ENCODE measurements around the gene RPL13A.
"Not testable (repeated sequence)": the region's sequence is repeated elsewhere in the genome, so short reads cannot be mapped to it uniquely, and the experiment has no call there.

RPL13A gene

DNA sequence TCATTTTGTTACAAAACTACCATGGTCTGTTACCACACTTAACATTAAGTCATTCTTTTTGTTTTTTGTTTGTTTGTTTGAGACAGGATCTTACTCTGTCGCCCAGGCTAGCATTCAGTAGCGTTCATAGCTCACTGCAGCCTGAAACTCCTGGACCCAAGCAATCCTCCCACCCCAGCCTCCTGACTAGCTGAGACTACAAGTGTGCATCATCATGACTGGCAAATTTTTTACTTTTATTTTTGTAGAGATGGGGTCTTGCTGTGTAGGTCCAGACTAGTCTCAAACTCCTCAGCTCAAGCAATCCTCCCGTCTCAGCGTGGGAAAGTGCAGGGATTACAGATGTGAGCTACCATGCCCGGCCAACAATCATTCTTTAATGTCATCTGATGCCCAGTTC, 31.1 kb upstream of the RPL13A start:
- TF ChIP-seq, protein P1, sequence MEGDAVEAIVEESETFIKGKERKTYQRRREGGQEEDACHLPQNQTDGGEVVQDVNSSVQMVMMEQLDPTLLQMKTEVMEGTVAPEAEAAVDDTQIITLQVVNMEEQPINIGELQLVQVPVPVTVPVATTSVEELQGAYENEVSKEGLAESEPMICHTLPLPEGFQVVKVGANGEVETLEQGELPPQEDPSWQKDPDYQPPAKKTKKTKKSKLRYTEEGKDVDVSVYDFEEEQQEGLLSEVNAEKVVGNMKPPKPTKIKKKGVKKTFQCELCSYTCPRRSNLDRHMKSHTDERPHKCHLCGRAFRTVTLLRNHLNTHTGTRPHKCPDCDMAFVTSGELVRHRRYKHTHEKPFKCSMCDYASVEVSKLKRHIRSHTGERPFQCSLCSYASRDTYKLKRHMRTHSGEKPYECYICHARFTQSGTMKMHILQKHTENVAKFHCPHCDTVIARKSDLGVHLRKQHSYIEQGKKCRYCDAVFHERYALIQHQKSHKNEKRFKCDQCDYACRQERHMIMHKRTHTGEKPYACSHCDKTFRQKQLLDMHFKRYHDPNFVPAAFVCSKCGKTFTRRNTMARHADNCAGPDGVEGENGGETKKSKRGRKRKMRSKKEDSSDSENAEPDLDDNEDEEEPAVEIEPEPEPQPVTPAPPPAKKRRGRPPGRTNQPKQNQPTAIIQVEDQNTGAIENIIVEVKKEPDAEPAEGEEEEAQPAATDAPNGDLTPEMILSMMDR (IDR thresholded peaks at IDR 0.05; ENCODE audit: low read depth, low read length, missing control alignments): no peak

DNA sequence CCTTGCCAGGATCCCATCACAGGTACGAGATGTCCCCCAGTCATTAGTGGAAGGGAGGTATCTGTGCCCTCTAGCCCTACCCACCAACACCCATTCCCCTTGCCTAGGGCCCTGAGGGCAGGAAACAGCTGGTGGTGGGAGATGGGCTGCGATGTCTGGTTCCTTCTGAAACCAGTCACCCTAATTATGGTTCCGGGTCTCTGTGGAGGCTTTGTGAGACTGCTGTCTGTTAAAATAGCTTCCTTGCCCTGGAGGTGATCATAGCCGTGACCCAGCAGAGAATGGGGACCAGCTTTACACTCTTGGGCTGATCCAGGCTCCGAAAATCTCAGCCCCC, 28.9 kb upstream of the RPL13A start:
- DNase-seq (ENCODE audit: extremely low read depth, low read depth): no peak
- H3K4me3 ChIP-seq (replicated peaks; ENCODE audit: low read depth, low read length): no peak overlapping the region
- TF ChIP-seq, protein P1 (IDR thresholded peaks at IDR 0.05; ENCODE audit: low read depth, low read length, missing control alignments): no peak

More for the DNA sequence above, 31.1 kb upstream of the RPL13A start:
- no peak for DNase-seq (ENCODE audit: extremely low read depth, low read depth)
- H3K4me3 ChIP-seq (replicated peaks; ENCODE audit: low read depth, low read length): no peak overlapping the region

DNA sequence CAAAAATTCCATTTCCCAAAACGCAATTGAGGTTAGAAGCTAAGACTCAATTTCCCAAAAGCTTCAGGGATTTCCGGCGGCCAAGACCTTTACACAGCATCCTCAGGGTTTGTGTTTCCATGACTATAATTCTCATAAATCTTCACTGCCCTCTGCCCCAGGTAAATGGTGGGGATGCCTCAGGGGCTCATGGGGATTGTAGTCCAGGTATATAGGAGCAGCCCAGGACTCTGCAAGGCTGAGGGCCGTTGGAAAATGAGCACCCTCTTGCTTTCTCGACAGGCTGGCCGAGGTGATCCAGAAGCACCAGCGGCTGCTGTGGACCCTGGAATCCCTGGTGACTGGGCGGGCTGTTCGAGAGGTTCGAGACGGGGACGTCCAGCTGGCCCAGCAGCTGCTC, 28.0 kb upstream of the RPL13A start:
- H3K4me3 ChIP-seq (replicated peaks; ENCODE audit: low read depth, low read length): no peak overlapping the region
- TF ChIP-seq, protein P1 (IDR thresholded peaks at IDR 0.05; ENCODE audit: low read depth, low read length, missing control alignments): no peak
- no peak for DNase-seq (ENCODE audit: extremely low read depth, low read depth)

DNA sequence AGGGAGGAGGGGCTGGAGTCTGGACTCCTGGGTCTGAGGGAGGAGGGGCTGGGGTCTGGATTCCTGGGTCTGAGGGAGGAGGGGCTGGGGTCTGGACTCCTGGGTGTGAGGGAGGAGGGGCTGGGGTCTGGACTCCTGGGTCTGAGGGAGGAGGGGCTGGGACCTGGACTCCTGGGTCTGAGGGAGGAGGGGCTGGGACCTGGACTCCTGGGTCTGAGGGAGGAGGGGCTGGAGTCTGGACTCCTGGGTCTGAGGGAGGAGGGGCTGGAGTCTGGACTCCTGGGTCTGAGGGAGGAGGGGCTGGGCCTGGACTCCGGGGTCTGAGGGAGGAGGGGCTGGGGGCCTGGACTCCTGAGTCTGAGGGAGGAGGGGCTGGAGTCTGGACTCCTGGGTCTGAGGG, 26.3 kb upstream of the RPL13A start:
- not testable (repeated sequence) for DNase-seq (ENCODE audit: extremely low read depth, low read depth)

DNA sequence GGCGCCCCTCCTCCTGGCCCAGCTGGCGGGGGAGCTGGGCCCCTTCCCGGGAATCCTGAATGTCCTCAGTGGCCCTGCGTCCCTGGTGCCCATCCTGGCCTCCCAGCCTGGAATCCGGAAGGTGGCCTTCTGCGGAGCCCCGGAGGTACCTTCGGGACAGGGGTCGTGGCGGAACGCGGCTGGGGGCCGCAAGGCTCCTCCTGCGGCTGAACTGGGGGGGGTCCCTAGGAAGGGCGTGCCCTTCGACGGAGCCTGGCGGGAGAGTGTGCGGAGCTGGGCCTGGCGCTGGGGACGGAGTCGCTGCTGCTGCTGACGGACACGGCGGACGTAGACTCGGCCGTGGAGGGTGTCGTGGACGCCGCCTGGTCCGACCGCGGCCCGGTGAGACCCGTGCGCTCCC, 25.8 kb upstream of the RPL13A start:
- TF ChIP-seq, protein P1 (IDR thresholded peaks at IDR 0.05; ENCODE audit: low read depth, low read length, missing control alignments): no peak
- H3K4me3 ChIP-seq (replicated peaks; ENCODE audit: low read depth, low read length): no peak overlapping the region
- DNase-seq (ENCODE audit: extremely low read depth, low read depth): no peak

More for the DNA sequence above, 26.3 kb upstream of the RPL13A start:
- not testable (repeated sequence) for H3K4me3 ChIP-seq (replicated peaks; ENCODE audit: low read depth, low read length)

DNA sequence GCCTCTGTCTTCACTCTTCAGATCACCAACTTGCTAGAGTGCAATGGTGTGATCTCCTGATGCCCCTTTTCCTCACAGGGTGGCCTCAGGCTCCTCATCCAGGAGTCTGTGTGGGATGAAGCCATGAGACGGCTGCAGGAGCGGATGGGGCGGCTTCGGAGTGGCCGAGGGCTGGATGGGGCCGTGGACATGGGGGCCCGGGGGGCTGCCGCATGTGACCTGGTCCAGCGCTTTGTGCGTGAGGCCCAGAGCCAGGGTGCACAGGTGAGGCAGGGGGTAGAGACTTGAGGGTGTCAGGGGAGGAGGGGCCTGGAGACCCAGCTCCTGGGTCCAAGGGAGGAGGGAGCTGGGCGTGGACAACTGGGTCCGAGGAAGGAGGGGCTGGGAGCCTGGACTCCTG, 24.9 kb upstream of the RPL13A start:
- TF ChIP-seq, protein P1 (IDR thresholded peaks at IDR 0.05; ENCODE audit: low read depth, low read length, missing control alignments): no peak
- H3K4me3 ChIP-seq (replicated peaks; ENCODE audit: low read depth, low read length): no peak overlapping the region
- no peak for DNase-seq (ENCODE audit: extremely low read depth, low read depth)

DNA sequence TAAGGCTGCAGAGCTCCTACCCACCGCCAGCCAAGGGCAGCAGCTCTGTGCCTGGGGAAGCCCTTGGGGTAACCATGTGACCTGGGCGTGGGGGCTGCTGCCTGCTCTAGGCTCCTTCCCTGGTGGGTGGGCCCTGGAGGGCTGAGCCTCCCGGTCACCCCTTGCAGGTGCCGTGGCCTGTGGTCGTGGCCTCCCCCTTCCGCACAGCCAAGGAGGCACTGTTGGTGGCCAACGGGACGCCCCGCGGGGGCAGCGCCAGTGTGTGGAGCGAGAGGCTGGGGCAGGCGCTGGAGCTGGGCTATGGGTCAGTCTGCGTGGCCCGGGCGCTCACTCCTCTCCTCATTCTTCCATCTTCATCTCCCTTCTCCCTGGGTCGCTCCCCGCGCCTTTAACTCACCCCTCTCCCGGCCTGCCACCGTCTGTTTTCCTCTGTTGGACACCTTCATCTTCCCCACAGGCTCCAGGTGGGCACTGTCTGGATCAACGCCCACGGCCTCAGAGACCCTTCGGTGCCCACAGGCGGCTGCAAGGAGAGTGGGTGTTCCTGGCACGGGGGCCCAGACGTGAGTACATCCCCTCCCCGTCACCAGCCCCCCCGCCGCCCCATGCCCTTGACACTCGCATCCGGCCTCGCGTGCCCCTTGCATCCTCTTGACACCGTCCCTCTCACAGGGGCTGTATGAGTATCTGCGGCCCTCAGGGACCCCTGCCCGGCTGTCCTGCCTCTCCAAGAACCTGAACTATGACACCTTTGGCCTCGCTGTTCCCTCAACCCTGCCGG, 23.3 kb upstream of the RPL13A start:
- DNase-seq (ENCODE audit: extremely low read depth, low read depth): no peak
- H3K4me3 ChIP-seq (replicated peaks; ENCODE audit: low read depth, low read length): no peak overlapping the region
- TF ChIP-seq, protein P1 (IDR thresholded peaks at IDR 0.05; ENCODE audit: low read depth, low read length, missing control alignments): no peak

Measured in HFF-Myc (cell line).